ENCODE results near the gene DNAJC30. TPM values are rescaled to one million over a fixed set of nuclear protein-coding genes. Genes with fewer than 3 reads are reported as not detected.

Gene DNAJC30
- total RNA-seq, 1 donor from 2014 or later = 8.4 TPM

GRCh38 chr7:73650524-73650923 lies 32.7 kb downstream of the DNAJC30 start:
- H3K27ac Mint-ChIP-seq (ENCODE audit: unreplicated experiment) = no peak overlapping the region
- H3K4me1 Mint-ChIP-seq (ENCODE audit: low read depth, unreplicated experiment) = no peaks in the 10 kb centered on the region
- H3K4me3 Mint-ChIP-seq (ENCODE audit: unreplicated experiment) = no peak overlapping the region
- no peak for TF ChIP-seq CTCF (IDR thresholded peaks at IDR 0.05; ENCODE audit: partially characterized antibody, unreplicated experiment)
- no peak for DNase-seq
- H3K9me3 Mint-ChIP-seq (ENCODE audit: unreplicated experiment) = peaks cover 5% of the 10 kb centered on the region
- H3K27me3 Mint-ChIP-seq (ENCODE audit: unreplicated experiment) = peaks cover 22% of the 10 kb centered on the region
- peaks cover 7% of the 10 kb centered on the region for H3K36me3 Mint-ChIP-seq (ENCODE audit: unreplicated experiment)

GRCh38 chr7:73649576-73649975 lies 33.7 kb downstream of the DNAJC30 start:
- H3K27me3 Mint-ChIP-seq (ENCODE audit: unreplicated experiment) = peaks cover 21% of the 10 kb centered on the region
- H3K27ac Mint-ChIP-seq (ENCODE audit: unreplicated experiment) = no peak overlapping the region
- no peak for TF ChIP-seq CTCF (IDR thresholded peaks at IDR 0.05; ENCODE audit: partially characterized antibody, unreplicated experiment)
- H3K36me3 Mint-ChIP-seq (ENCODE audit: unreplicated experiment) = no peaks in the 10 kb centered on the region
- no peak overlapping the region for H3K4me3 Mint-ChIP-seq (ENCODE audit: unreplicated experiment)
- no peak for DNase-seq
- peaks cover 3% of the 10 kb centered on the region for H3K9me3 Mint-ChIP-seq (ENCODE audit: unreplicated experiment)
- H3K4me1 Mint-ChIP-seq (ENCODE audit: low read depth, unreplicated experiment) = no peaks in the 10 kb centered on the region

GRCh38 chr7:73648593-73649332 lies 34.5 kb downstream of the DNAJC30 start:
- Mint-ChIP-seq H3K4me3 (ENCODE audit: unreplicated experiment) (peak overlapping the region; percentile 74), H3K27ac (ENCODE audit: unreplicated experiment) (no peak overlapping the region), H3K36me3 (ENCODE audit: unreplicated experiment) (no peaks in the 10 kb centered on the region), H3K27me3 (ENCODE audit: unreplicated experiment) (peaks cover 24% of the 10 kb centered on the region), H3K4me1 (ENCODE audit: low read depth, unreplicated experiment) (no peaks in the 10 kb centered on the region), H3K9me3 (ENCODE audit: unreplicated experiment) (peaks cover 3% of the 10 kb centered on the region)
- DNase-seq = no peak
- no peak for TF ChIP-seq CTCF (IDR thresholded peaks at IDR 0.05; ENCODE audit: partially characterized antibody, unreplicated experiment)

GRCh38 chr7:73647725-73648592 lies 35.3 kb downstream of the DNAJC30 start:
- H3K27me3 Mint-ChIP-seq (ENCODE audit: unreplicated experiment) = peaks cover 24% of the 10 kb centered on the region
- H3K27ac Mint-ChIP-seq (ENCODE audit: unreplicated experiment) = no peak overlapping the region
- no peaks in the 10 kb centered on the region for H3K36me3 Mint-ChIP-seq (ENCODE audit: unreplicated experiment)
- H3K9me3 Mint-ChIP-seq (ENCODE audit: unreplicated experiment) = peaks cover 3% of the 10 kb centered on the region
- TF ChIP-seq CTCF (IDR thresholded peaks at IDR 0.05; ENCODE audit: partially characterized antibody, unreplicated experiment) = no peak
- DNase-seq = peak; percentile 34
- H3K4me3 Mint-ChIP-seq (ENCODE audit: unreplicated experiment) = peak overlapping the region; percentile 74
- no peaks in the 10 kb centered on the region for H3K4me1 Mint-ChIP-seq (ENCODE audit: low read depth, unreplicated experiment)
